GM12878 (cell line): ENCODE results near the gene DOK1. TPM values are rescaled to one million over a fixed set of nuclear protein-coding genes. Genes with fewer than 3 reads are reported as not detected.

Experiments used
- ATF3 ChIP-seq: IDR thresholded peaks from 2 replicates; pipeline ENCODE4 v1.6.1; 2011; ENCODE audit warnings: low read depth, mild to moderate bottlenecking, low read length, moderate library complexity, borderline replicate concordance; ENCODE audit errors: extremely low read depth
- ATF7 ChIP-seq: fragments of 450-650 bp; IDR thresholded peaks from 2 replicates; pipeline ENCODE4 v1.6.1; 2016; ENCODE audit warnings: low read depth, mild to moderate bottlenecking
- BCL11A ChIP-seq: IDR thresholded peaks from 2 replicates; pipeline ENCODE4 v1.6.1; 2011; ENCODE audit warnings: low read depth, low read length
- ESRRA ChIP-seq: IDR thresholded peaks from 2 replicates; pipeline ENCODE4 v1.6.1; 2012; ENCODE audit warnings: mild to moderate bottlenecking, low read length, improper control_type of control experiment
- FOS ChIP-seq: IDR thresholded peaks from 3 replicates; pipeline ENCODE4 v1.6.1; 2011; ENCODE audit warnings: borderline replicate concordance; ENCODE audit not compliant: insufficient read length; ENCODE audit errors: extremely low read depth
- GATAD2B ChIP-seq: fragments of 450-650 bp; conservative IDR thresholded peaks from 2 replicates; pipeline ENCODE4 v1.6.1; 2017; ENCODE audit warnings: low read depth, mild to moderate bottlenecking, moderate library complexity
- HCFC1 ChIP-seq: fragments of 150-350 bp; IDR thresholded peaks from 2 replicates; pipeline ENCODE4 v1.6.1; 2014; ENCODE audit warnings: low read length
- IKZF2 ChIP-seq, 2 experiments: fragments of 450-650 bp; IDR thresholded peaks; 2 replicates each; pipeline ENCODE4 v1.6.1; 2017; ENCODE audit warnings: mild to moderate bottlenecking in 2 of 2, moderate library complexity in 2 of 2
- MEF2B ChIP-seq: fragments of 450-650 bp; IDR thresholded peaks from 2 replicates; pipeline ENCODE4 v1.6.1; 2018; ENCODE audit warnings: mild to moderate bottlenecking, moderate library complexity; ENCODE audit not compliant: partially characterized antibody, poor library complexity, severe bottlenecking
- NR2F1 ChIP-seq: fragments of 450-650 bp; conservative IDR thresholded peaks from 2 replicates; pipeline ENCODE4 v1.6.1; 2017; ENCODE audit warnings: mild to moderate bottlenecking
- PAX5 ChIP-seq: IDR thresholded peaks from 2 replicates; pipeline ENCODE4 v1.6.1; 2011; ENCODE audit warnings: low read depth, low read length, borderline replicate concordance
- PML ChIP-seq: IDR thresholded peaks from 2 replicates; pipeline ENCODE4 v1.6.1; 2012; ENCODE audit warnings: low read length, inconsistent platforms
- RB1 ChIP-seq: fragments of 450-650 bp; formaldehyde crosslinking; IDR thresholded peaks from 2 replicates; pipeline ENCODE4 v1.6.1; 2017; ENCODE audit warnings: mild to moderate bottlenecking, borderline replicate concordance
- SIN3A ChIP-seq: IDR thresholded peaks from 2 replicates; pipeline ENCODE4 v1.6.1; 2012; ENCODE audit warnings: low read depth, low read length, improper control_type of control experiment
- SMAD5 ChIP-seq: IDR thresholded peaks from 2 replicates; pipeline ENCODE4 v1.6.1; 2016; ENCODE audit warnings: antibody characterized with exemption, low read depth
- SMC3 ChIP-seq: IDR thresholded peaks from 2 replicates; pipeline ENCODE4 v1.6.1; 2011; ENCODE audit warnings: low read length, improper control_type of control experiment, borderline replicate concordance
- SRF ChIP-seq, 2 experiments: IDR thresholded peaks; 2 replicates each; pipeline ENCODE4 v1.6.1; 2011; ENCODE audit warnings: low read depth in 2 of 2, low read length in 2 of 2, mild to moderate bottlenecking in 1 of 2, moderate library complexity in 1 of 2
- TAF1 ChIP-seq: IDR thresholded peaks from 2 replicates; pipeline ENCODE4 v1.6.1; 2011; ENCODE audit warnings: mild to moderate bottlenecking, low read depth, low read length, borderline replicate concordance
- TCF12 ChIP-seq: IDR thresholded peaks from 2 replicates; pipeline ENCODE4 v1.6.1; 2011; ENCODE audit warnings: low read depth, mild to moderate bottlenecking, low read length
- YBX1 ChIP-seq: fragments of 450-650 bp; IDR thresholded peaks from 2 replicates; pipeline ENCODE4 v1.6.1; 2016; ENCODE audit warnings: antibody characterized with exemption
- ZNF217 ChIP-seq: fragments of 450-650 bp; IDR thresholded peaks from 2 replicates; pipeline ENCODE4 v1.6.1; 2017; ENCODE audit warnings: antibody characterized with exemption, mild to moderate bottlenecking
- polyA plus RNA-seq, 11 experiments: library from polyadenylated mRNA; depleted of rRNA in 4 of 11; unstranded in 6 of 11; stranded (reverse) in 5 of 11; fragments of >200 nt; fragmentation: Nextera tagmentation in 4 of 11; fragmentation: Illumina TruSeq in 1 of 11; extraction: Ambion mirVana in 4 of 11; extraction: Trizol in 1 of 11; gene quantifications; 1 replicate in 1 of 11; 2 replicates in 10 of 11; pipeline versions ENCODE4 v1.2.1 to v1.2.3, GENCODE V29; 2011 to 2016; ENCODE audit warnings: inconsistent platforms in 2 of 11, missing spikeins in 2 of 11, low read depth in 1 of 11
- total RNA-seq, 4 experiments: library from RNA; depleted of rRNA in 3 of 4; stranded (reverse); fragments of >200 nt in 3 of 4; fragmentation: Illumina TruSeq in 1 of 4; extraction: Trizol in 1 of 4; gene quantifications; 2 replicates each; pipeline versions ENCODE4 v1.2.1 to v1.2.3, GENCODE V29; 2013 to 2021
- TF ChIP-seq, protein P1 (sequence below): fragments of 450-650 bp; IDR thresholded peaks from 2 replicates; pipeline ENCODE4 v1.6.1; 2017; ENCODE audit warnings: mild to moderate bottlenecking, moderate library complexity
- TF ChIP-seq, protein P2 (sequence below): fragments of 450-650 bp; IDR thresholded peaks from 2 replicates; pipeline ENCODE4 v1.6.1; 2016; ENCODE audit warnings: mild to moderate bottlenecking
- TF ChIP-seq, protein P3 (sequence below): fragments of 450-650 bp; IDR thresholded peaks from 2 replicates; pipeline ENCODE4 v1.6.1; 2017; ENCODE audit warnings: mild to moderate bottlenecking

DOK1 gene
- total and polyA plus RNA-seq, 10 of the 15 experiments (the other 5 are each of a cell fraction or from before 2014, with no cell fraction given), result 1.4 to 104 (median 59.7) TPM

GRCh38 chr2:74552914-74553811, 1.4 kb upstream of the DOK1 start (continued):
- no peak for TF ChIP-seq RB1
- peak in 1 of 2 experiments; percentile 61; a peak in 1 of 4 replicates for TF ChIP-seq IKZF2 (IDR thresholded peaks at IDR 0.05)
- no peak for TF ChIP-seq ZNF217
- no peak for TF ChIP-seq PAX5
- peak; percentile 73; the same call in 1 of the 2 replicates for TF ChIP-seq NR2F1
- TF ChIP-seq, protein P1, sequence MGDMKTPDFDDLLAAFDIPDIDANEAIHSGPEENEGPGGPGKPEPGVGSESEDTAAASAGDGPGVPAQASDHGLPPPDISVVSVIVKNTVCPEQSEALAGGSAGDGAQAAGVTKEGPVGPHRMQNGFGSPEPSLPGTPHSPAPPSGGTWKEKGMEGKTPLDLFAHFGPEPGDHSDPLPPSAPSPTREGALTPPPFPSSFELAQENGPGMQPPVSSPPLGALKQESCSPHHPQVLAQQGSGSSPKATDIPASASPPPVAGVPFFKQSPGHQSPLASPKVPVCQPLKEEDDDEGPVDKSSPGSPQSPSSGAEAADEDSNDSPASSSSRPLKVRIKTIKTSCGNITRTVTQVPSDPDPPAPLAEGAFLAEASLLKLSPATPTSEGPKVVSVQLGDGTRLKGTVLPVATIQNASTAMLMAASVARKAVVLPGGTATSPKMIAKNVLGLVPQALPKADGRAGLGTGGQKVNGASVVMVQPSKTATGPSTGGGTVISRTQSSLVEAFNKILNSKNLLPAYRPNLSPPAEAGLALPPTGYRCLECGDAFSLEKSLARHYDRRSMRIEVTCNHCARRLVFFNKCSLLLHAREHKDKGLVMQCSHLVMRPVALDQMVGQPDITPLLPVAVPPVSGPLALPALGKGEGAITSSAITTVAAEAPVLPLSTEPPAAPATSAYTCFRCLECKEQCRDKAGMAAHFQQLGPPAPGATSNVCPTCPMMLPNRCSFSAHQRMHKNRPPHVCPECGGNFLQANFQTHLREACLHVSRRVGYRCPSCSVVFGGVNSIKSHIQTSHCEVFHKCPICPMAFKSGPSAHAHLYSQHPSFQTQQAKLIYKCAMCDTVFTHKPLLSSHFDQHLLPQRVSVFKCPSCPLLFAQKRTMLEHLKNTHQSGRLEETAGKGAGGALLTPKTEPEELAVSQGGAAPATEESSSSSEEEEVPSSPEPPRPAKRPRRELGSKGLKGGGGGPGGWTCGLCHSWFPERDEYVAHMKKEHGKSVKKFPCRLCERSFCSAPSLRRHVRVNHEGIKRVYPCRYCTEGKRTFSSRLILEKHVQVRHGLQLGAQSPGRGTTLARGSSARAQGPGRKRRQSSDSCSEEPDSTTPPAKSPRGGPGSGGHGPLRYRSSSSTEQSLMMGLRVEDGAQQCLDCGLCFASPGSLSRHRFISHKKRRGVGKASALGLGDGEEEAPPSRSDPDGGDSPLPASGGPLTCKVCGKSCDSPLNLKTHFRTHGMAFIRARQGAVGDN, result peak; percentile 26; the same call in 1 of the 2 replicates
- no peak for TF ChIP-seq ATF3
- TF ChIP-seq, protein P2, sequence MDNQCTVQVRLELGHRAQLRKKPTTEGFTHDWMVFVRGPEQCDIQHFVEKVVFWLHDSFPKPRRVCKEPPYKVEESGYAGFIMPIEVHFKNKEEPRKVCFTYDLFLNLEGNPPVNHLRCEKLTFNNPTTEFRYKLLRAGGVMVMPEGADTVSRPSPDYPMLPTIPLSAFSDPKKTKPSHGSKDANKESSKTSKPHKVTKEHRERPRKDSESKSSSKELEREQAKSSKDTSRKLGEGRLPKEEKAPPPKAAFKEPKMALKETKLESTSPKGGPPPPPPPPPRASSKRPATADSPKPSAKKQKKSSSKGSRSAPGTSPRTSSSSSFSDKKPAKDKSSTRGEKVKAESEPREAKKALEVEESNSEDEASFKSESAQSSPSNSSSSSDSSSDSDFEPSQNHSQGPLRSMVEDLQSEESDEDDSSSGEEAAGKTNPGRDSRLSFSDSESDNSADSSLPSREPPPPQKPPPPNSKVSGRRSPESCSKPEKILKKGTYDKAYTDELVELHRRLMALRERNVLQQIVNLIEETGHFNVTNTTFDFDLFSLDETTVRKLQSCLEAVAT, result peak; percentile 75
- no peak for TF ChIP-seq HCFC1
- TF ChIP-seq BCL11A, result no peak
- TF ChIP-seq TAF1, result no peak
- peak; percentile 37; the same call in 1 of the 2 replicates for TF ChIP-seq GATAD2B
- no peak for TF ChIP-seq FOS
- TF ChIP-seq SMC3, result no peak
- no peak for TF ChIP-seq PML
- 0 out of 2 replicates have a peak, but pooled peaks have one; percentile 7 for TF ChIP-seq TCF12
- TF ChIP-seq ESRRA, result no peak
- no peak for TF ChIP-seq SMAD5
- TF ChIP-seq MEF2B, result no peak
- 0 out of 2 replicates have a peak, but pooled peaks have one; percentile 11 for TF ChIP-seq ATF7
- peak; percentile 71; the same call in 1 of the 2 replicates for TF ChIP-seq YBX1
- TF ChIP-seq SRF (IDR thresholded peaks at IDR 0.05; ENCODE audit: low read depth in 2 of 2, low read length in 2 of 2), result no peak
- TF ChIP-seq SIN3A, result no peak
- TF ChIP-seq, protein P3, sequence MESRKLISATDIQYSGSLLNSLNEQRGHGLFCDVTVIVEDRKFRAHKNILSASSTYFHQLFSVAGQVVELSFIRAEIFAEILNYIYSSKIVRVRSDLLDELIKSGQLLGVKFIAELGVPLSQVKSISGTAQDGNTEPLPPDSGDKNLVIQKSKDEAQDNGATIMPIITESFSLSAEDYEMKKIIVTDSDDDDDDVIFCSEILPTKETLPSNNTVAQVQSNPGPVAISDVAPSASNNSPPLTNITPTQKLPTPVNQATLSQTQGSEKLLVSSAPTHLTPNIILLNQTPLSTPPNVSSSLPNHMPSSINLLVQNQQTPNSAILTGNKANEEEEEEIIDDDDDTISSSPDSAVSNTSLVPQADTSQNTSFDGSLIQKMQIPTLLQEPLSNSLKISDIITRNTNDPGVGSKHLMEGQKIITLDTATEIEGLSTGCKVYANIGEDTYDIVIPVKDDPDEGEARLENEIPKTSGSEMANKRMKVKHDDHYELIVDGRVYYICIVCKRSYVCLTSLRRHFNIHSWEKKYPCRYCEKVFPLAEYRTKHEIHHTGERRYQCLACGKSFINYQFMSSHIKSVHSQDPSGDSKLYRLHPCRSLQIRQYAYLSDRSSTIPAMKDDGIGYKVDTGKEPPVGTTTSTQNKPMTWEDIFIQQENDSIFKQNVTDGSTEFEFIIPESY, result peak; percentile 89
